Caco-2 (cell line): ENCODE data around the gene DMKN. TPM values are rescaled to one million over a fixed set of nuclear protein-coding genes. Genes with fewer than 3 reads are reported as not detected.

ENCODE experiments used
- BruUV-seq: library from RNA; stranded (reverse); fragments of 400-500 nt; replicated peaks from 2 replicates; lab custom pipeline; 2021; lab: Mats Ljungman, UMichigan
- CTCF ChIA-PET: fragments of 300-600 bp; sonication (Branson Sonifier 250); formaldehyde crosslinking; loops from one replicate; lab custom pipeline; 2022; ENCODE audit warnings: antibody characterized with exemption; lab: Charles Lee
- POLR2A ChIA-PET: fragments of 300-600 bp; sonication (Branson Sonifier 250); formaldehyde crosslinking; loops from one replicate; lab custom pipeline; 2022; ENCODE audit warnings: antibody characterized with exemption; lab: Charles Lee
- DNase-seq, 2 experiments: peaks; one replicate each; pipeline versions ENCODE4 v3.0.0 to v3.0.0-alpha.2; 2020 to 2022
- H3K27me3 ChIP-seq: replicated peaks from 2 replicates; pipeline ENCODE4 v1.6.0; 2011; ENCODE audit warnings: low read length; ENCODE audit not compliant: control insufficient read depth, insufficient read depth
- H3K36me3 ChIP-seq: 2 replicates; pipeline ENCODE4 v1.5.1; 2011; ENCODE audit warnings: low read length; ENCODE audit not compliant: control insufficient read depth, insufficient read depth
- H3K4me1 ChIP-seq: fragments of 250-450 bp; sonication (Bioruptor Pico); 2 replicates; pipeline ENCODE4 v1.5.1; 2020; ENCODE audit warnings: mild to moderate bottlenecking
- H3K4me3 ChIP-seq: 2 replicates; pipeline ENCODE4 v1.5.1; 2011; ENCODE audit warnings: low read depth, mild to moderate bottlenecking, control low read depth, low read length
- H3K9me3 ChIP-seq: fragments of 250-450 bp; sonication (Bioruptor Pico); 2 replicates; pipeline ENCODE4 v1.5.1; 2020; ENCODE audit warnings: mild to moderate bottlenecking, moderate library complexity
- H3K27ac Mint-ChIP-seq: one replicate; pipeline ENCODE4 v1.8.0; 2022; ENCODE audit warnings: mixed read lengths; ENCODE audit not compliant: unreplicated experiment
- H3K27me3 Mint-ChIP-seq: one replicate; pipeline ENCODE4 v1.8.0; 2022; ENCODE audit warnings: mixed read lengths; ENCODE audit not compliant: insufficient read depth, unreplicated experiment
- H3K36me3 Mint-ChIP-seq: one replicate; pipeline ENCODE4 v1.8.0; 2022; ENCODE audit warnings: mild to moderate bottlenecking, mixed read lengths; ENCODE audit not compliant: insufficient read depth, unreplicated experiment
- H3K4me1 Mint-ChIP-seq: one replicate; pipeline ENCODE4 v1.8.0; 2022; ENCODE audit warnings: low read depth, mixed read lengths; ENCODE audit not compliant: unreplicated experiment
- H3K4me3 Mint-ChIP-seq: one replicate; pipeline ENCODE4 v1.8.0; 2022; ENCODE audit warnings: mild to moderate bottlenecking, moderate library complexity, mixed read lengths; ENCODE audit not compliant: unreplicated experiment
- H3K9me3 Mint-ChIP-seq: one replicate; pipeline ENCODE4 v1.8.0; 2022; ENCODE audit warnings: mixed read lengths; ENCODE audit not compliant: unreplicated experiment
- CTCF ChIP-seq, 2 experiments: fragments of 200-600 bp in 1 of 2; IDR thresholded peaks; 1 replicate in 1 of 2; 2 replicates in 1 of 2; pipeline versions ENCODE4 v1.5.1 to v1.8.0; 2011 to 2022; ENCODE audit warnings: antibody characterized with exemption in 1 of 2, control low read depth in 1 of 2, inconsistent platforms in 1 of 2, low read depth in 1 of 2, low read length in 1 of 2, mild to moderate bottlenecking in 1 of 2, moderate library complexity in 1 of 2; ENCODE audit not compliant: insufficient read depth in 1 of 2, severe bottlenecking in 1 of 2, unreplicated experiment in 1 of 2
- intact Hi-C: fragments of 100-400 bp; cut with micrococcal nuclease; formaldehyde crosslinking; loops from one replicate; pipeline ENCODE4 v1.10.0; 2022; ENCODE audit not compliant: unreplicated experiment
- total RNA-seq: library from RNA; stranded (reverse); gene quantifications from 2 replicates; pipeline ENCODE4 v1.2.3, GENCODE V29; 2022

Gene DMKN
- total RNA-seq, 1 experiment from 2014 or later = 341 TPM

DNA sequence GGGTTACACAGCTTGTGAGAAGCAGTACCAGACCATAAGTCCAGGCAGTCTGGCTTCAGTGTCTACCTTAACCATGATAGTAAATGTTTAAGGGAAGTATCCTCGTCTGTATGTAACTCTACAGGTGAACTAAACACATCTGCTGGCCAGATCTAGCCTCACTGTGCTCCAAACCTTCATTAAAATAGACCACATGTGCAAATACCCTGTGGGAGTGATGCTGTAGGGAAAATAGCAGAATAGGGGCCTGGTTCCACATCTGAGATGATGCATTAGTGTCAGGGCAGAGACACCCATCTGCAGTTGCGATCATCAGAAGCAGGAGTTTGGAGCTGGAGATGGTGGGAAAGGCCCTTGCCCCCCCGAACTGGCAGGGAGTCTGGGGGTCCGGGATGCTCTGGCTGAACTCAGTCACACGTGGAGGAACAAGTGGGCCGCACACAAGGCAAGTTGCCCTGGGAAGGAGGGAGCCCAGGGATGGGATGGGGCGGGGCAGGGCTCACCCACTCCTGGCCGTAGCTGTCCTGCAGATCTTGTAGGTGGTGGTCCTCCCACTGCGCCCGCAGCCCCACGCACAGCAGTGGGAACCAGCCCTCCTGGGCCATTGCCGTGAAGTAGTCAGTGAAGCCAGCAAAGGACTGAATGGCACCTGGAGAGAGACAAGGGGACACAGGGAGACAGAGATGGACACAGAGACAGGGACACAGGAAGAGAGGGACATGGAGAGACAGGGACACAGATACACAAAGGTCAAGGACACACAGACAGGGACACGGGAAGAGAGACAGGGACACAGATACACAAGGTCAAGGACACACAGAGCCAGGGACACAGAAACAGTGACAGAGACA lies 39.3 kb upstream of the DMKN start:
- H3K27ac Mint-ChIP-seq = no peak overlapping the region
- H3K9me3 Mint-ChIP-seq = no peaks in the 10 kb centered on the region
- no peaks in the 10 kb centered on the region for H3K36me3 ChIP-seq
- intact Hi-C loops = no loop called here
- CTCF ChIA-PET = no interaction called here
- peaks cover 7% of the 10 kb centered on the region for H3K4me1 Mint-ChIP-seq
- H3K4me3 Mint-ChIP-seq = no peak overlapping the region
- no peak for TF ChIP-seq CTCF (IDR thresholded peaks at IDR 0.05; ENCODE audit: insufficient read depth in 1 of 2, low read depth in 1 of 2, low read length in 1 of 2, severe bottlenecking in 1 of 2, unreplicated experiment in 1 of 2)
- POLR2A ChIA-PET = interaction anchor here (0.6 kb wide), 1 partner anchor 103 kb away, joined by 3 read pairs; no protein-coding TSS in a partner anchor
- H3K36me3 Mint-ChIP-seq = peaks cover 6% of the 10 kb centered on the region
- H3K9me3 ChIP-seq = no peaks in the 10 kb centered on the region
- H3K4me1 ChIP-seq = no peaks in the 10 kb centered on the region
- no peaks in the 10 kb centered on the region for H3K27me3 ChIP-seq
- no TSS peak for BruUV-seq
- no peak for DNase-seq
- H3K4me3 ChIP-seq = no peak overlapping the region
- H3K27me3 Mint-ChIP-seq = peaks cover 5% of the 10 kb centered on the region

DNA sequence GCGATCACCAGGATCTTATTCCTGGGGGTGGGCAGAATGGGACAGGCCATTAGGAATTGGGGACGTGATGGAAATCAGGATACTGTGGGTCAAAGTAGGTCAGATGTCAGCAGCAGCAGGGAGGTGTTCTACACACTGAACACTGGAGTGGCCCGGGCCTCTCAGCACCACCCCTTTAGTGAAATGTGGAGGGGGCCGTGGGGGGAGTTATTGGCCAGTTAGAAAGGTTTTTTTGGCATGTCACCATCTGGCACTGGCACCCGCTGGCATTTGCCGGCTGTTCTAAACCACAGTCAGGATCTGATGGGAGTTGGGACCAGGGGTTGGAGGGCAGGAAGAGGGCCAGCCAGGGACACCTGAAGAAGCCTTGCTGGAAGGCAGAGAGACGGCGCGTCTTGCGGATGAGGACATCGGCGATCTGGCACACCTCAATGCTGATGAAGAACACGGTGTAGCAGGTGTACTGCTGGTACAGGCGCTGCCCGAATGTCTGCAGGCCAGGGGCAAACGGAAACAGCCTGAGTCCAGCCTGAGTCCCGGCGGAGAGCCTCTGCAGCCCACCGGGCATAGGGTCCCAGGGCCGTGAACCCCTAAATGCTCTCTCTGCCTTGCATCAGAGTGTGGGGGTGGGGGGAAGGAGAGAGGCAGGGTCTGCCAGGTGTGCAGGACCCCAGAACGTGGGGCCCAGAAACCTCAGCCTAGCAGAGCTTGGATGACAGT lies 37.8 kb upstream of the DMKN start:
- no TSS peak for BruUV-seq
- Mint-ChIP-seq H3K27me3 (peaks cover 3% of the 10 kb centered on the region), H3K4me1 (peaks cover 15% of the 10 kb centered on the region), H3K4me3 (no peak overlapping the region), H3K36me3 (peaks cover 11% of the 10 kb centered on the region), H3K9me3 (no peaks in the 10 kb centered on the region), H3K27ac (no peak overlapping the region)
- CTCF ChIA-PET = no interaction called here
- H3K27me3 ChIP-seq = no peaks in the 10 kb centered on the region
- intact Hi-C loops = no loop called here
- no peak for DNase-seq
- no peak overlapping the region for H3K4me3 ChIP-seq
- POLR2A ChIA-PET = no interaction called here
- no peaks in the 10 kb centered on the region for H3K9me3 ChIP-seq
- peaks cover 3% of the 10 kb centered on the region; the same call in 1 of the 2 replicates for H3K36me3 ChIP-seq
- H3K4me1 ChIP-seq = peaks cover 6% of the 10 kb centered on the region; the same call in 1 of the 2 replicates
- no peak for TF ChIP-seq CTCF (IDR thresholded peaks at IDR 0.05; ENCODE audit: insufficient read depth in 1 of 2, low read depth in 1 of 2, low read length in 1 of 2, severe bottlenecking in 1 of 2, unreplicated experiment in 1 of 2)

DNA sequence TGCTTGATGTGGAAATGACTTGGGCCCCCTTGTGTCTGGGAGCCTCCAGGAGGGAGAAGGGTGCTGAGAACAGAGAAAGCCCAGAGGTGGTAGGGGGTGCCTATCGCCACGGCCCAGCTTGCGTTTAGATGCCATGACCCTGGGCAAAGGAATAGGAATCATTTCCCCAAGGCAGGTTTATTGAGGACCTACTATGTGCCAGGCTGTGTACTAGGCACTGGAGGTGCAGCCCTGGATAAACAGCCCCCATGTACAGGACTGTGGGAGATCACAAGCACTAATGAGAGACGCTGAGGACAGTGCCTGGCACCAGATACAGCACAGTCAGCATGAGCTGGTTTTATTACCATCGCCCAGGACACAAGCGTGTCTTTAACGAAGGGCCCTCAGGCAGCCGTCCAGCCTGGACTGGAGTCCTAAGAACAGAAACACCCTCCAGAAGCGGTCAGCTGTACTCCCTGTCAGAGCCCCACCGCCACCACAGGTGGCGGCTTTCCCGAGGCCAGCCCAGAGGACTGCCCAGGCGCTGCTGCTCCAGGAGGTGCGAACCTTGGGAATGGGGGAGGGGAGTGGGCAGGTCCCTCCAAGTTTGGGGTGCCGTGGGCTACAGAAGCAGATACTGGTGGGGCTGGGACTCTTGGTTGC lies 36.6 kb upstream of the DMKN start:
- Histone ChIP-seq H3K4me3 (no peak overlapping the region), H3K36me3 (peaks cover 3% of the 10 kb centered on the region; the same call in 1 of the 2 replicates), H3K9me3 (no peaks in the 10 kb centered on the region), H3K27me3 (no peaks in the 10 kb centered on the region), H3K4me1 (peaks cover 8% of the 10 kb centered on the region; the same call in 1 of the 2 replicates)
- H3K4me3 Mint-ChIP-seq = no peak overlapping the region
- H3K4me1 Mint-ChIP-seq = peaks cover 18% of the 10 kb centered on the region
- no peaks in the 10 kb centered on the region for H3K9me3 Mint-ChIP-seq
- no peak for DNase-seq
- BruUV-seq = no TSS peak
- H3K27me3 Mint-ChIP-seq = peaks cover 3% of the 10 kb centered on the region
- intact Hi-C loops = loop anchor here (1.0 to 5.0 kb wide), 3 partner anchors 77 to 167 kb away; partner anchors contain the start of genes ETV2 and RBM42
- TF ChIP-seq CTCF (IDR thresholded peaks at IDR 0.05; ENCODE audit: insufficient read depth in 1 of 2, low read depth in 1 of 2, low read length in 1 of 2, severe bottlenecking in 1 of 2, unreplicated experiment in 1 of 2) = no peak
- peaks cover 19% of the 10 kb centered on the region for H3K36me3 Mint-ChIP-seq
- ChIA-PET CTCF (no interaction called here), POLR2A (no interaction called here)
- no peak overlapping the region for H3K27ac Mint-ChIP-seq
